Activated CD8-positive, alpha-beta memory T cell treated with anti-CD3 and anti-CD28 coated beads for 4 hours (primary cell): ENCODE measurements around the gene TRIM47.

Source experiments
- DNase-seq, 2 donors: peaks; one replicate each; pipeline ENCODE4 v3.0.0-alpha.2; 2020; ENCODE audit warnings: low read depth in 2 of 2

TRIM47 gene

GRCh38 chr17:75846692-75847613 lies 31.4 kb downstream of the TRIM47 start:
- DNase-seq = no peak

GRCh38 chr17:75845933-75846691 lies 32.3 kb downstream of the TRIM47 start:
- DNase-seq = no peak

GRCh38 chr17:75845058-75845711 lies 33.2 kb downstream of the TRIM47 start:
- no peak for DNase-seq

- DNase-seq = no peak
These were observed 33.8 kb downstream of the TRIM47 start for GRCh38 chr17:75844530-75845057.

GRCh38 chr17:75843577-75844529 lies 34.5 kb downstream of the TRIM47 start, which contains the start of gene UNC13D:
Gene UNC13D (minus strand): TSS chr17:75844404. CDS start chr17:75844337, 67 bp downstream.
- DNase-seq = peak in 1 of 2 donors; percentile 40

GRCh38 chr17:75842963-75843576 lies 35.3 kb downstream of the TRIM47 start:
- no peak for DNase-seq

- no peak for DNase-seq
These were observed 36.0 kb downstream of the TRIM47 start for GRCh38 chr17:75842411-75842810.

GRCh38 chr17:75840799-75841164 lies 37.6 kb downstream of the TRIM47 start:
- no peak for DNase-seq

- no peak for DNase-seq
These were observed 38.2 kb downstream of the TRIM47 start for GRCh38 chr17:75839942-75840798.

GRCh38 chr17:75838410-75838809 lies 40.0 kb downstream of the TRIM47 start:
- DNase-seq = no peak

- no peak for DNase-seq
These were observed 40.5 kb downstream of the TRIM47 start for GRCh38 chr17:75837899-75838298.

GRCh38 chr17:75836605-75837004 lies 41.8 kb downstream of the TRIM47 start:
- DNase-seq = no peak

- DNase-seq = no peak
These were observed 42.8 kb downstream of the TRIM47 start for GRCh38 chr17:75835654-75835987.

- no peak for DNase-seq
These were observed 43.3 kb downstream of the TRIM47 start for GRCh38 chr17:75834928-75835653.

GRCh38 chr17:75834279-75834920 lies 44.0 kb downstream of the TRIM47 start:
- no peak for DNase-seq

- no peak for DNase-seq
These were observed 45.6 kb downstream of the TRIM47 start for GRCh38 chr17:75832652-75833400.

- DNase-seq = no peak
These were observed 46.2 kb downstream of the TRIM47 start for GRCh38 chr17:75832164-75832651.
